PC-9 (cell line): ENCODE measurements around the gene CLASRP. TPM values are rescaled to one million over a fixed set of nuclear protein-coding genes. Genes with fewer than 3 reads are reported as not detected.

Source experiments
- BruUV-seq: library from RNA; stranded (reverse); fragments of 400-500 nt; replicated peaks from 2 replicates; lab custom pipeline; 2021; lab: Mats Ljungman, UMichigan
- CTCF ChIA-PET: fragments of 300-600 bp; sonication (Branson Sonifier 250); formaldehyde crosslinking; loops from one replicate; lab custom pipeline; 2022; ENCODE audit warnings: antibody characterized with exemption; lab: Charles Lee
- POLR2A ChIA-PET: fragments of 300-600 bp; sonication (Branson Sonifier 250); formaldehyde crosslinking; loops from one replicate; lab custom pipeline; 2022; ENCODE audit warnings: antibody characterized with exemption; ENCODE audit not compliant: unreplicated experiment; lab: Charles Lee
- DNase-seq, 2 experiments: peaks; one replicate each; pipeline versions ENCODE4 v3.0.0 to v3.0.0-alpha.2; 2015 to 2022; ENCODE audit warnings: mixed read lengths in 1 of 2
- H2AFZ ChIP-seq: fragments of 200-600 bp; sonication (generic); 2 replicates; pipeline ENCODE4 v1.8.1; 2017; ENCODE audit warnings: antibody characterized with exemption
- H3F3A ChIP-seq: fragments of 200-600 bp; sonication (generic); 2 replicates; pipeline ENCODE4 v1.8.1; 2017; ENCODE audit warnings: antibody characterized with exemption, mild to moderate bottlenecking, low read depth; ENCODE audit not compliant: insufficient read depth
- H3K27ac ChIP-seq: fragments of 200-600 bp; sonication (generic); 2 replicates; pipeline ENCODE4 v1.6.1; 2016; ENCODE audit warnings: mixed run types
- H3K27me3 ChIP-seq: fragments of 200-600 bp; sonication (generic); 2 replicates; pipeline ENCODE4 v1.6.1; 2016; ENCODE audit warnings: low read depth, mixed run types; ENCODE audit not compliant: insufficient read depth
- H3K36me3 ChIP-seq: fragments of 200-600 bp; sonication (generic); 2 replicates; pipeline ENCODE4 v1.6.1; 2016; ENCODE audit warnings: low read depth, mixed run types
- H3K4me1 ChIP-seq: fragments of 200-600 bp; sonication (generic); replicated peaks from 2 replicates; pipeline ENCODE4 v1.6.1; 2016; ENCODE audit warnings: mixed run types; ENCODE audit not compliant: insufficient read depth
- H3K4me2 ChIP-seq: fragments of 200-600 bp; sonication (generic); 2 replicates; pipeline ENCODE4 v1.6.1; 2017; ENCODE audit warnings: mixed run types
- H3K4me3 ChIP-seq: fragments of 200-600 bp; sonication (generic); 2 replicates; pipeline ENCODE4 v1.6.1; 2016; ENCODE audit warnings: mixed run types
- H3K79me2 ChIP-seq: fragments of 200-600 bp; sonication (generic); 2 replicates; pipeline ENCODE4 v1.6.1; 2017; ENCODE audit warnings: low read depth, mixed run types
- H3K9me2 ChIP-seq: fragments of 200-600 bp; sonication (generic); 2 replicates; pipeline ENCODE4 v1.8.1; 2017; ENCODE audit warnings: mild to moderate bottlenecking; ENCODE audit not compliant: insufficient read depth
- H3K9me3 ChIP-seq: fragments of 200-600 bp; sonication (generic); 2 replicates; pipeline ENCODE4 v1.8.1; 2016; ENCODE audit warnings: low read depth; ENCODE audit not compliant: insufficient read depth
- H4K20me1 ChIP-seq: fragments of 200-600 bp; sonication (generic); 2 replicates; pipeline ENCODE4 v1.8.1; 2017; ENCODE audit not compliant: insufficient read depth
- EZH2 ChIP-seq: fragments of 200-600 bp; sonication (generic); IDR thresholded peaks from 2 replicates; pipeline ENCODE4 v1.8.0; 2017; ENCODE audit warnings: antibody characterized with exemption, low read depth
- intact Hi-C: fragments of 100-400 bp; cut with micrococcal nuclease; formaldehyde crosslinking; loops from one replicate; pipeline ENCODE4 v1.10.0; 2022; ENCODE audit not compliant: unreplicated experiment
- total RNA-seq: library from RNA; stranded (reverse); gene quantifications from 2 replicates; pipeline ENCODE4 v1.2.3, GENCODE V29; 2021
- TF ChIP-seq, protein P1 (sequence below): fragments of 200-600 bp; sonication (generic); conservative IDR thresholded peaks from 2 replicates; pipeline ENCODE4 v1.6.1; 2017; ENCODE audit warnings: mixed run types, antibody characterized with exemption, mild to moderate bottlenecking, moderate library complexity

The CLASRP gene
- total RNA-seq, 1 experiment from 2014 or later, result 76.8 TPM

DNA sequence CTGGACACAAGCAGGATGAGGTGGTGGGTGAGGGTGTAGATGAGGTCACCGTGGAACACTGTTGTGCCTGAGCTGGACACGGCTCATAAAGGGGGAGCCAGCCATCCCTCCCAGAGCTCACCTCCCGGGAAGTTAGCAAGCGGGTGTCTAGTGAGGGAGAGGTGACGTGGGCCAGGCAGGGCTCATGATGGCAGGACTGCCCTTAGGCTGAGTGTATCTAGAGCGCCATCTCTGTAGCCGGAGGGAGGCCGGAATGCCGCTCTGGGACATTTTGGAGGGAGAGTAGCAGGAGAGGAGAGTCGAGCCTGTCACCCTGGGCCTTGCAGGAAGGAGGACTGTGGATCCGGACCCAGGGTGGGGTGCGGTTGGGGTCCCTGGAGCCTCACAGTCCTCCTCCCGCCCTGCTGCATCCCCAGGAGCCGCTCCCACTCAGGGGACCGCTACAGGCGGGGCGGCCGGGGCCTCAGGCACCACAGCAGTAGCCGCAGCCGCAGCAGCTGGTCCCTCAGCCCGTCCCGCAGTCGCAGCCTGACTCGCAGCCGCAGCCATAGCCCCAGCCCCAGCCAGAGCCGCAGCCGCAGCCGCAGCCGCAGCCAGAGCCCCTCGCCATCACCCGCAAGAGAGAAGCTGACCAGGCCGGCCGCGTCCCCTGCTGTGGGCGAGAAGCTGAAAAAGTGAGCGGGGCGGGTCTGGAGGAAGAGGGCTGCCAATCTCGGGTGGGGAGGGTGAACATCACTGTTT is 28.2 kb downstream of the CLASRP start:
- no peak for DNase-seq
- no peak overlapping the region for H3K27ac ChIP-seq
- no peaks in the 10 kb centered on the region for H3K79me2 ChIP-seq
- TF ChIP-seq EZH2, result no peak
- TF ChIP-seq, protein P1, sequence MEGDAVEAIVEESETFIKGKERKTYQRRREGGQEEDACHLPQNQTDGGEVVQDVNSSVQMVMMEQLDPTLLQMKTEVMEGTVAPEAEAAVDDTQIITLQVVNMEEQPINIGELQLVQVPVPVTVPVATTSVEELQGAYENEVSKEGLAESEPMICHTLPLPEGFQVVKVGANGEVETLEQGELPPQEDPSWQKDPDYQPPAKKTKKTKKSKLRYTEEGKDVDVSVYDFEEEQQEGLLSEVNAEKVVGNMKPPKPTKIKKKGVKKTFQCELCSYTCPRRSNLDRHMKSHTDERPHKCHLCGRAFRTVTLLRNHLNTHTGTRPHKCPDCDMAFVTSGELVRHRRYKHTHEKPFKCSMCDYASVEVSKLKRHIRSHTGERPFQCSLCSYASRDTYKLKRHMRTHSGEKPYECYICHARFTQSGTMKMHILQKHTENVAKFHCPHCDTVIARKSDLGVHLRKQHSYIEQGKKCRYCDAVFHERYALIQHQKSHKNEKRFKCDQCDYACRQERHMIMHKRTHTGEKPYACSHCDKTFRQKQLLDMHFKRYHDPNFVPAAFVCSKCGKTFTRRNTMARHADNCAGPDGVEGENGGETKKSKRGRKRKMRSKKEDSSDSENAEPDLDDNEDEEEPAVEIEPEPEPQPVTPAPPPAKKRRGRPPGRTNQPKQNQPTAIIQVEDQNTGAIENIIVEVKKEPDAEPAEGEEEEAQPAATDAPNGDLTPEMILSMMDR, result no peak
- no peak overlapping the region for H3K4me2 ChIP-seq
- H3K27me3 ChIP-seq, result no peaks in the 10 kb centered on the region
- no peak overlapping the region for H3K4me3 ChIP-seq
- H3K9me2 ChIP-seq, result no peaks in the 10 kb centered on the region
- ChIA-PET CTCF (no interaction called here), POLR2A (no interaction called here)
- peaks cover 15% of the 10 kb centered on the region; the same call in 1 of the 2 replicates for H3F3A ChIP-seq
- BruUV-seq, result no TSS peak
- no peak overlapping the region for H2AFZ ChIP-seq
- peaks cover 15% of the 10 kb centered on the region for H3K36me3 ChIP-seq
- peaks cover 43% of the 10 kb centered on the region for H4K20me1 ChIP-seq
- H3K9me3 ChIP-seq, result no peaks in the 10 kb centered on the region
- no peaks in the 10 kb centered on the region for H3K4me1 ChIP-seq
- intact Hi-C loops, result no loop called here

- Histone ChIP-seq H3K27ac (no peak overlapping the region), H3K79me2 (no peaks in the 10 kb centered on the region), H3K27me3 (no peaks in the 10 kb centered on the region), H3K9me3 (no peaks in the 10 kb centered on the region), H3F3A (peaks cover 21% of the 10 kb centered on the region; the same call in 1 of the 2 replicates), H3K4me1 (no peaks in the 10 kb centered on the region), H3K9me2 (no peaks in the 10 kb centered on the region), H2AFZ (no peak overlapping the region), H3K4me2 (no peak overlapping the region), H3K4me3 (no peak overlapping the region), H3K36me3 (peaks cover 15% of the 10 kb centered on the region), H4K20me1 (peaks cover 43% of the 10 kb centered on the region)
- intact Hi-C loops, result no loop called here
- TF ChIP-seq EZH2, result no peak
- TF ChIP-seq, protein P1, result no peak
- DNase-seq, result no peak
- ChIA-PET CTCF (interaction anchor here (0.9 kb wide), 1 partner anchor 574 kb away, joined by 4 read pairs; no protein-coding TSS in a partner anchor), POLR2A (interaction anchor here (0.6 kb wide), 2 partner anchors 113 to 291 kb away, joined by 3 to 4 read pairs; no protein-coding TSS in a partner anchor)
- BruUV-seq, result no TSS peak
Observed at GRCh38 chr19:45068041-45068440, 29.2 kb downstream of the CLASRP start.

DNA sequence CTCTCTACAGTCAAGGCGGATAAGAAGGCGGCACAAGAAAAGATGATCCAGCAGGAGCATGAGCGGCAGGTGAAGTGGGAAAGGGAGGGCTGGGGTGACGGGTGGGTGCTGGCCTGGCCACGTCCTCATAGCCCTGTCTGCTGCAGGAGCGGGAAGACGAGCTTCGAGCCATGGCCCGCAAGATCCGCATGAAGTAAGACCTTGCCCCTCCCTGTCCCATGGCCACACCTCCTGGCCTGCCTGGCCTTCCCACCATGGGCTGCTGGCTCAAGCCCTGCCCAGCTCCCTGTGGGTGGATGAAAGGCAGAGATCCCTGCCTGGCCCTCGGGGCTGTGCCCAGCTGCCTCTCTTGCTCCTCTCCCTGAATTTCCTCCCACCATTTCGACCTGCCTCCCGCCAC is 30.2 kb downstream of the CLASRP start:
- TF ChIP-seq EZH2, result no peak
- TF ChIP-seq, protein P1, result no peak
- DNase-seq, result peak in 1 of 2 experiments; percentile 34
- ChIA-PET CTCF (interaction anchor here (0.9 kb wide), 1 partner anchor 573 kb away, joined by 4 read pairs; no protein-coding TSS in a partner anchor), POLR2A (interaction anchor here (0.7 kb wide), 1 partner anchor 165 kb away, joined by 6 read pairs; no protein-coding TSS in a partner anchor)
- Histone ChIP-seq H3K79me2 (no peaks in the 10 kb centered on the region), H3K36me3 (peaks cover 8% of the 10 kb centered on the region; the same call in 1 of the 2 replicates), H3K27ac (no peak overlapping the region), H3K27me3 (no peaks in the 10 kb centered on the region), H3K4me3 (no peak overlapping the region), H3K9me2 (no peaks in the 10 kb centered on the region), H4K20me1 (peaks cover 43% of the 10 kb centered on the region), H3K4me1 (no peaks in the 10 kb centered on the region), H2AFZ (no peak overlapping the region), H3K9me3 (no peaks in the 10 kb centered on the region), H3K4me2 (no peak overlapping the region), H3F3A (peaks cover 23% of the 10 kb centered on the region; the same call in 1 of the 2 replicates)
- BruUV-seq, result no TSS peak
- intact Hi-C loops, result no loop called here
